Measurements from ENCODE around the gene ATP5F1E.

ATP5F1E gene

DNA sequence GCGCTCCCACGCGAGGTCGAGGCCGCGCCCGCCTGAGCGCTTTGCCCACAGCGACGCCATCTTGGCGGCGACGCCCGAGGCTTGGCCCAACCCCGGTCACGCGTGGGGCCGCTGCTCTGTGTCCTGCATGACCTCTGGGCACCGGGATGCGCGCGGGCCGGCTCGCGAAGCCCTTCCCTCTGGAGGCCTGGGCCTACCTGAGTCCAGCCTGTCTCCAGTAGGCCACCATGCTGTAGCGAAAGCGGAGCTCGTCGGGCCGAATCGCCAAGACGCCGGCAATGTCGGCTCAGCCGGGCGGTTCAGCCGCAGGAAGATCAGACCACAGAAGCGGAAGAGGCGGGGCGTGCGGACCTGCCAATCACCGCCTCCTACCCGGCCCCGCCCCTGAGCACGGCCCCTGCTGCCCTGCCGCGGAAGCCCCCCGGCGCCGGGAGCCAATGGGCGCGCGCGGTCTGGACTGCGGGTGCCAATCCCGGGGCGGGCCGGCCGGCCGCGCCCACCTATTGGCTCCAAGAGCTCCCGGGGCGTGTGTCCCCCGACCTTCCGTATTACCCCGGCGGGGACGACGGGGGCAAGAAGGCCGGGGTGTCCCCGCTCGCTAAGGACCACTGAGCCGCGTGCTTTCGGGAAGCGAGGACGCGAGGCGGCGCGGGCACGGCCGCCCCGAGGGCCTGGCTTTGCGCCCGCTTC, at the start of gene ATP5F1E:
TSS of gene ATP5F1E (minus strand) at position 313 of the 690 bp plus-strand sequence. CDS start at position 229, 84 bp downstream.
- no peak for DNase-seq (ENCODE audit: low read depth)

GRCh38 chr20:59081036-59081435, 48.9 kb upstream of the ATP5F1E start:
- DNase-seq (ENCODE audit: low read depth): no peak

DNA sequence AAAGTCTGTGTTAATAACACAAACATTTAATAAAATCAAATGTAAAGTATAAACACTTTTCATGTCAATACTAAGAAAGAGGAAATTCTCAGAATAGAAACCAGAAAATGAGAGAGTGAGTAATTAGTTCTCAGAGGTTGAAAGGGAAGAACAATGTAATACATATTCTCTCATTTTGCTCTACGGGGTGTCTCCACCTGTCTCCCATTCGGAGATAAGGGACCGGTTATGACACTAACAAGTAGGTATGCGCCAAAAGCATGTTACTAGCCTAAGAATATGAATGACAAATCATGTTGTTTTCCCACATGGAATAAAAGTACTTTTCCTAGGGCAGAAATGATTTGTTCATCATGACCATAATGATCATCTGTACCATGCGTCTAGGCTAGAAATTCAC, 46.1 kb upstream of the ATP5F1E start:
- DNase-seq (ENCODE audit: low read depth): no peak

DNA sequence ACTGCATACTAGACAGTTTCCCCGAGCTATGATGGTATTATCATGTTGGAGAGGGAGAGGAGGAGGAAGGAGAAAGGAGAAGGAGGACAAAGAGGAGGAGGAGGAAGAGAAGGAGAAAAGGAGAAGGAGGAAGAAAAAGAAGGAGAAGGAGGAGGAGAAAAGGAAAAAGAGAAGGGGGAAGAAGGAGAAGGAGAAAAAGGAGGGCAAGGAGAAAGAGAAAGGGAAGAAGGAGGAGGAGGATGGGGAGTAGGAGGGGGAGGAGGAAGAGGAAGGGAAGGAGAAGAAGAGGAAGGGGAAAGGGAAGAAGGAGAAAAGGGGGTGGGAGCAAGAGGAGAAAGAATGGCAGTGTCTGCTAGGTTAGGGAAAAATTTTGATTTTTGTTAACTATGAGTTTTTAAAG, 45.6 kb upstream of the ATP5F1E start:
- DNase-seq (ENCODE audit: low read depth): no peak

DNA sequence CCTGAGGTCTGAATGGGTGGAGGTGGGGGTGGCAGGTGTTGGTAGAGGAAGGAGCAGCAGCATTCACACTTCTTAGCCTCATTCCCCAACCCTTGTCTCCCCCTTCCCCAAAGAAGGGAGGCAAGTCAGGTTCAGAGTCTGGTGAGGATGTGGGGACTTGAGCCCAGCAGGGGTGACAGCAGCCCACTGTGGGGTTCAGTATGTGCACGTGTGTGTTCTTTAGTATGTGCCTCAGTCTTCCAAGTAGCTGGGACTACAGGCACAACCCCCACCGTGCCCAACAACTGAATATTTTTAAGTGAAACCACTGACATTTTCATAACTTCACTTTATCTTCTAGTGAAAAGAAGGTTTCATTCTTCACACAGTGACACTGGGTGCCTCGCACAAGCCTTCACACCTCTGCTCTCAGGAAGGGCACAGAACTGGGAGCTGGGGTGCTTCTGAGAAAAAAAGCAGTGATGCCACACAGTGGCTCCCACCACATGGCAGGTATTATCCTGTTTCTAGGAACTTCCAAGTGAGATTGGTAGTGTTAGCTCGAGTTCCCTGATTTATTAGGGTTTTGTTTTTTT, 43.9 kb upstream of the ATP5F1E start:
- DNase-seq (ENCODE audit: low read depth): no peak

GRCh38 chr20:59074456-59074855, 42.3 kb upstream of the ATP5F1E start:
- DNase-seq (ENCODE audit: low read depth): no peak

DNA sequence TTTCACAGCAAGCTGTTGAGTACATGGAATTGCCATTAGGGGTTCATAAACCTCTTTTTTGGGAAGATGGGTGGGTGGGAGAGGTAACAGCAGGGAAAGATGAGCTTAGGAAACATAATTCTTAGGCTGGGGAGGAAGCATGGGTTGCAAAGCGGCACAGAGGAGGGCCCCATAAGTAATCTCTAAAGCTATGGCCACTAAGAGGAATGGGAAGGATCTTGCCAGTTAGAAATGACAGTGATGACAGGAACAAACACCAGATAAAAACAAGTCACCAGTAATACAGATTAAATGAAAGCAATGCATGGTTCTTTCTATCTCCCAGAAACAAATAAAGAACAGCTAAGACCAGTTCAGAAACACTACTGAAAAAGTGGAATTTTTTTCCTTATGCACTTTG, 41.4 kb upstream of the ATP5F1E start:
- no peak for DNase-seq (ENCODE audit: low read depth)

- DNase-seq (ENCODE audit: low read depth): no peak
These were observed 39.1 kb upstream of the ATP5F1E start for GRCh38 chr20:59071216-59071615.

DNA sequence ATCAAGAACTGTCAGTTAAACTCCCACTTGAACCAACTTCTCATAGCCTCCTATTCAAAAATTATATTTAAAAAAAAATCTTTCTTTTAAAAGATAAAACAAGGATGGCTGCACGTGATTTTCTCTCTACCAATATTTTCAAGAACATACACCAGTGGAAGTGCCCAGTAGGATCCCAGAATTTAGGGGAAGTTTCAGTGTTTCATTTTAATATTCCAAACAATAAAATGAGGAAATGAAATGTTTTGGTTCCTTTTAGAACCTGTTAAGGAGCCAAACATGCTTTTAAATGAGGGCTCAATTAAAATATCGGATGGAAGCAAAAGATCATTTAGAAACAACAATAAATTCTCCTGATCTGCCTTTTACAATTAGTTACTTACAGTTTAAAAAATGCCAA, 36.9 kb upstream of the ATP5F1E start:
- DNase-seq (ENCODE audit: low read depth): no peak

DNA sequence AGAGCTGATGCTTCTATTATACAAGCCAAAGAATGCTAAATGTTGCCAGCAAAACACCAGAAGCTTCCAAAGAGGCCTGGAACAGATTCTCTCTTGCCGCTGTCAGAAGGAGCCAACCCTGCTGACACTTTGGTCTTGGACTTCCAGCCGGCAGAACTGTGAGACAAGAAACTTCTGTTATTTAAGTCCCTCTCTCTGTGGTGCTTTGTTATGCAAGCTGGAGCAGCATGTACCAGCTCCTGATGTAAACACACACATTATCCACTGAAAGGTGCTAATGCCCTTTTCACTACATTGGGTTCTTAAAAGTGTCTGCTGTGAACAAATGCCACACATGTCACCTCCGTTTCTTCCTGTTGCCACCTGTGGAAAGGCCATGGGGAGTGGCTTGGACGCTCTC, 36.4 kb upstream of the ATP5F1E start:
- DNase-seq (ENCODE audit: low read depth): no peak

DNA sequence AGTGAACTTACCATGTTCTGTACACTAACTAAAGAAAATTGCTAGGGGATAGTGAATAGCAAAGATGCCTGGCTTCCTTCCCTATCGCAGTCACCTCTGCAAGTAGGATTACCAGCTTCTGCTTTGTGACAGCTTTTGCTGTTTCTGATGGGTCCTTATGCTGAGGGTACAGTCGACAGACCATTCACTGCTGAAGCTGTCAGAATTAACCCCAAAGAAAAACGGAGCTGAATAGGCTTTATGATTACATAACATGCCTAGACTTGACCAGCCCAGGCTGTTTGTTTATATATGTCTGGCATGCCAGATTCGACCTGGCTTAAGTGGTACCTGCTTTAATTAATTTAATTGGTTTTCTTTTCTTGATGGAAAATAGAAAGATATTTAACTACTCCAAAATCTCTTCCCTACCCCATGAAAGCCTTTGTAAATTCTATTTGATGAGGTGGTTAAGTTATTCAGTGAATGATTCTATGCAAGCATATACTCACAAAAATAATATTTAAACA, 32.1 kb upstream of the ATP5F1E start:
- DNase-seq (ENCODE audit: low read depth): no peak

GRCh38 chr20:59063358-59064213, 31.5 kb upstream of the ATP5F1E start:
- no peak for DNase-seq (ENCODE audit: low read depth)

DNA sequence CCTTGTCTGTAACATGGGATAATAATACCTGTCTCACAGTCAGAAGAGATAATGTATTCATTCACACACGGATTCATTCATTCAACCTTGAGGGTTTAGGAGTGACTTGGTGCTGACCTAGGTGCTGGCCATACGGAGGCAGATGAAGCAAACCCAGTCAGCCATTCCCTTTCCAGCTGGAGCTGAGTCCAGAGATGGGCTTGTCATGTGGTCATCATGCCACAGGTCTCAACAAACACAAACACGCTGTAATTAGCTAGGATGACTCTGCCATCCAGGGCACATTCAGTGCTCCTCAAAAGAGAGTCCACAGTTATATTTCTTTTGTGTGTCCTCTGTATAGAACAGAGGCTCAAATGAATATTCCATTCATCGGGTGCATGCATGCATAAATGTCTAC, 29.9 kb upstream of the ATP5F1E start:
- DNase-seq (ENCODE audit: low read depth): no peak

GRCh38 chr20:59055302-59055701, 23.2 kb upstream of the ATP5F1E start:
- DNase-seq (ENCODE audit: low read depth): no peak

GRCh38 chr20:59051666-59052185, 19.6 kb upstream of the ATP5F1E start:
- no peak for DNase-seq (ENCODE audit: low read depth)

DNA sequence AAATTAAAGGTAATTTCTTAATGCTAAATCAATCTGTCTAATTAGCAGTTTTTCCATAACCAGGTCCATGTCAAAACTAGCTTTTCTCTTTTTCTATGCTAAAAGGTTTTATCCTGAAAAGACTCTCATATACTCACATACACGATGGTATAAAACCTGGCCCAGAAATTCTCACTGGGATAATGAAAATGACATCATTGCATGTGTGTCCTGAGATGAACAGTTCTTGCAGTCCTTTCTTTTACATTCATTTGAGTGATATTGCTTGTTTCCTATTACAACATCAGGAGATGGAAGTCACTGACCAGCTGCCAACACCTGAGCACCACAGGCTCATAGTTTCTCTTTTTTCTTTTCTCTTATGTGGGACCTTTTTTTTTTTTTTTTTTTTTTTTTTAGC, 18.3 kb upstream of the ATP5F1E start:
- no peak for DNase-seq (ENCODE audit: low read depth)

DNA sequence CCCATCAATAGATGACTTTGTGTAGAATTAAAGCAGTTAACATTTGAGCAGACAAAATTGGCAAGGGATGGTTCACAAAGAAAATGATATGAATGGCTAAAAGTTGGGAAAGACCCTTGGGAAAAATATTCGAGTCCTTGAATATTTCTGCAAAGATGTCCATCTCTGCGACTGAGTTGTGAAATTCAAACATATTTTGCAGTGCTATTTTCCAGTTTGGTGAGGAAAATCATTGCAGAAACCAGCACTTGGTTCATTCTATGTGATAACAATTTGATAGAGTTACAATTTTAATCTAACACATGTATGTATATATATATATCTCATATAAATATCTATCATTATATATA, 16.5 kb upstream of the ATP5F1E start:
- no peak for DNase-seq (ENCODE audit: low read depth)

DNA sequence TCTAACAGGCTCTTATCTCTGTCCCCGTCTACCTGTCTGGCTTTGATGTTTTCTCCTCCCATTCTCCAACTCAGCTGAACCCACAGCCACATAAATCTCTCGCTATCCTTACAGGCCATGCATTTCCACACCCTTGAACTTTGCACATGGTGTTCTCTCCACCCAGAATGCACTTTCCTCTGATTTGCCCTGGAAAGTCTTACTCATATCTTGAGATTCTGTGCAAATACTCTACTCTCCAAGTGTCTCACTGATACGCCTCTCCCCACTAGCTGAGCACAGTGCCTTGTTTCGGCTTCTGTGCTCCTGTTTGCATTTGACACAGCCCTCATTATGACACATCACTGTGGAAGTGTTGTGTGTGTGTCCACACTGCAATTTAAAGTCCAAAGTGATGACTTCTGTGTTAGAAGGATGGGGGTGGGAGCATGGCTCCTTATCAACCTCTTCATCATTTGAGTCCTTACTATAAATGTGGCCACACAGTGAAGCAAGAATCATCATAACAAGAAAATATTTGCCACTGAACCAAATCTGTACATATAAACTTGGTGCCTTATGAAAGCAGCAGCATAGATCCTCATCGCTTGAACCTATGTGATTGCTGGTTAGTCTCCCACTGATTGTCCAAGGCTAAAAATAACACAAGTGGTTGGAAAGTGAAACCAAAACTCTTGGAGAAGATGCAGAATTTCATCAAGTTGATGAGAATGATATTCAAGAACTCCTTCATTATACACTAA, 16.0 kb upstream of the ATP5F1E start:
- DNase-seq (ENCODE audit: low read depth): no peak

DNA sequence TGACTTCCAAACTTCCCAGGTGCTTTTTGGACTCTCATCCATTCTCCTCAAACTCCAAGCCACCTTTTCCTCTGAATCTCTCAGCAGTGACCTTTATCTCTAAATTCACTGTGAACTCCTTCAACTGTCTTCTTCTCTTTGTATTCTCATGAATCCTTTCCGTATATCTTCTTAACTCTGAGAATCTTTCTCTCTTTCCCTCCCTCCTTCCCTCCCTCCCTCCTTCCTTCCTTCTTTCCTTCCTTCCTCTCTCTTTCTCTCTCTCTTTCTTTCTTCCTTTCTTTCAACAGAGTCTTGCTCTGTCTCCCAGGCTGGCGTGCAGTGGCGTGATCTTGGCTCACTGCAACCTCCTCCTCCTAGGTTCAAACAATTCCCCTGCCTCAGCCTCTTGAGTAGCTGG, 14.7 kb upstream of the ATP5F1E start:
- no peak for DNase-seq (ENCODE audit: low read depth)

GRCh38 chr20:59044796-59045195, 12.7 kb upstream of the ATP5F1E start:
- DNase-seq (ENCODE audit: low read depth): no peak

DNA sequence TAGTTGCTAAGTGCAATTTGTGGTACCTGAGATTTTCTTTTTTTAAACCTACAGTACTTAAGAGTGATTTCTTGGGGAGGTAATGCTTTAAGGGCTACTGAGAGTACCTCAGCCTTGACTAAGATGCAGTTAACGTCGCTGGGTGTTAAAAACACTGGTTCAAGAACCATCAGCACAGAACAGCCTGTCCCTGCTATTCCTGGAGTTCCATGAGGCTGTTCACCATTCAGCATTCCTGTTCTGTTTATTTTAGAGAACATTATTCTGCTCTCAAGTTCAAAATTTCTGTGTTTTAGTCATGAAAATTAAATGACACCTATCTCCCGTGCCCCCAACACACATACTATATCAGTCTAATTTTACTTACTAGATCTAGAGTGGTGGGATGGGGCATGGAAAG, 12.2 kb upstream of the ATP5F1E start:
- no peak for DNase-seq (ENCODE audit: low read depth)

- no peak for DNase-seq (ENCODE audit: low read depth)
These were observed 11.6 kb upstream of the ATP5F1E start for GRCh38 chr20:59043698-59044097.
